MM.1S (cell line): Measurements from ENCODE around the gene CBFA2T3.

Experiments used
- DNase-seq: peaks from one replicate; pipeline ENCODE4 v3.0.0-alpha.2; 2015
- H2AFZ ChIP-seq: fragments of 300-600 bp; sonication (generic); 2 replicates; pipeline ENCODE4 v1.6.0; 2016; ENCODE audit warnings: antibody characterized with exemption, low read length
- H3F3A ChIP-seq: fragments of 300-600 bp; sonication (generic); 2 replicates; pipeline ENCODE4 v1.6.1; 2016; ENCODE audit warnings: mild to moderate bottlenecking, antibody characterized with exemption, low read length, moderate library complexity, mixed read lengths; ENCODE audit not compliant: insufficient read depth
- H3K27ac ChIP-seq: fragments of 300-600 bp; sonication (generic); 2 replicates; pipeline ENCODE4 v1.5.1; 2016; ENCODE audit warnings: mild to moderate bottlenecking, low read length
- H3K27me3 ChIP-seq: fragments of 300-600 bp; sonication (generic); replicated peaks from 2 replicates; pipeline ENCODE4 v1.6.0; 2016; ENCODE audit warnings: low read length; ENCODE audit not compliant: insufficient read depth
- H3K36me3 ChIP-seq: fragments of 300-600 bp; sonication (generic); replicated peaks from 2 replicates; pipeline ENCODE4 v1.6.1; 2016; ENCODE audit warnings: mild to moderate bottlenecking, low read length, mixed read lengths; ENCODE audit not compliant: insufficient read depth
- H3K4me1 ChIP-seq: fragments of 300-600 bp; sonication (generic); 2 replicates; pipeline ENCODE4 v1.6.1; 2016; ENCODE audit warnings: low read length, mixed read lengths
- H3K4me2 ChIP-seq: fragments of 300-600 bp; sonication (generic); 2 replicates; pipeline ENCODE4 v1.6.0; 2016; ENCODE audit warnings: low read depth, low read length
- H3K4me3 ChIP-seq: fragments of 300-600 bp; sonication (generic); 2 replicates; pipeline ENCODE4 v1.5.1; 2016; ENCODE audit warnings: low read length, mixed read lengths
- H3K79me2 ChIP-seq: fragments of 300-600 bp; sonication (generic); 2 replicates; pipeline ENCODE4 v1.6.1; 2016; ENCODE audit warnings: mixed run types, low read length, mixed read lengths
- H3K9ac ChIP-seq: fragments of 300-600 bp; sonication (generic); 2 replicates; pipeline ENCODE4 v1.6.1; 2016; ENCODE audit warnings: low read length, mixed read lengths
- H3K9me2 ChIP-seq: fragments of 300-600 bp; sonication (generic); replicated peaks from 2 replicates; pipeline ENCODE4 v1.6.1; 2016; ENCODE audit warnings: mild to moderate bottlenecking, low read length, mixed read lengths; ENCODE audit not compliant: insufficient read depth
- H3K9me3 ChIP-seq: fragments of 300-600 bp; sonication (generic); replicated peaks from 2 replicates; pipeline ENCODE4 v1.6.1; 2016; ENCODE audit warnings: mild to moderate bottlenecking, low read length, mixed read lengths; ENCODE audit not compliant: insufficient read depth
- H4K20me1 ChIP-seq: fragments of 300-600 bp; sonication (generic); 2 replicates; pipeline ENCODE4 v1.6.1; 2016; ENCODE audit warnings: mild to moderate bottlenecking, low read length, moderate library complexity, mixed read lengths; ENCODE audit not compliant: insufficient read depth
- EZH2 ChIP-seq: fragments of 300-600 bp; sonication (generic); optimal IDR thresholded peaks from 2 replicates; pipeline ENCODE3; 2017; ENCODE audit warnings: low read depth, mild to moderate bottlenecking, antibody characterized with exemption, low read length, mixed read lengths
- EZH2phosphoT487 ChIP-seq: fragments of 300-600 bp; sonication (generic); IDR thresholded peaks from 2 replicates; pipeline ENCODE4 v1.6.1; 2018; ENCODE audit warnings: antibody characterized with exemption, low read length
- TF ChIP-seq, protein P1 (sequence below): fragments of 300-600 bp; sonication (generic); IDR thresholded peaks from 2 replicates; pipeline ENCODE4 v1.5.1; 2016; ENCODE audit warnings: antibody characterized with exemption, low read length, mixed read lengths

Gene CBFA2T3

DNA sequence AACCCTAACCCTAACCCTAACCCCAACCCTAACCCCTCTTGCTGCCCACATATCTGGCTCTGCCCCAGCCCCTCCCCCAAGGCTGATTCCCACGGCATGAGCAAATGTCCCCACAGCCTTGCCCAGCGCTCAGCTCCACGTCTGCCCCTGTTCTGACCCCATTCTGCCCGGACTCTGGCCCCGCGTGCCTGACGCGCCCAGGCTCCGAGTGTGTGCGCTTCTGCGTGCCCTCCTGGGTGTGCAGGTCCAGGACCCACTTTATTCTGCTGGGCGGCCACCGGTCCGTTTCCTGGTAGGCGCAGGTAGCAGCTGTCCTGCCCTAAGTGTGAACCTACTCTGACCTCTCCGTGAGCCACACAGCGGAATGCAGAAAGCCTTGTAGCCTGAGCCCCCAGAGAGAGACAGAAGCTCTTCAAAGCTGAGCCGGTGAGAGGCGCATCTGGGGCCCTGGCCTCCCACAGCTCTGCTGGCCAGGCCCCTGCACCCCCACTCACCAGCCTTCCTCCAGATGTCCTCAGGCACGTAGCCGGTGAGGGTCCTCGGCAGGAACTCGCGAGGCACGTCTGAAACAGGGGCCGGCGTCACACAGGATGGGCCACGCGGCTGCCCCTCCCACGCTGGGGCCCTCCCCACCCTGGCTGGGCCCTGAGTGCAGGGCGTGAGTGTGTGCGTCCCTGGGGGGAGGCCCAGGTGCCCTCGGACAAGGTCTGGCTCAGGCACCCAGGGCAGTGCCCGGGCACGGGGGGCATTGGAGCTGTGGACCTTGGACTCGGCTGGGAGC is 96.6 kb downstream of the CBFA2T3 start:
- Histone ChIP-seq H3K36me3 (no peaks in the 10 kb centered on the region), H3K4me3 (no peak overlapping the region), H3K27me3 (no peaks in the 10 kb centered on the region), H3K27ac (no peak overlapping the region), H3K79me2 (no peaks in the 10 kb centered on the region), H3K9me2 (no peaks in the 10 kb centered on the region), H2AFZ (no peak overlapping the region), H3K4me1 (no peaks in the 10 kb centered on the region), H3K9me3 (no peaks in the 10 kb centered on the region), H4K20me1 (no peaks in the 10 kb centered on the region), H3K4me2 (no peak overlapping the region), H3K9ac (no peak overlapping the region), H3F3A (no peaks in the 10 kb centered on the region)
- DNase-seq, result no peak
- TF ChIP-seq EZH2phosphoT487 (no peak), EZH2 (no peak)
- TF ChIP-seq, protein P1, sequence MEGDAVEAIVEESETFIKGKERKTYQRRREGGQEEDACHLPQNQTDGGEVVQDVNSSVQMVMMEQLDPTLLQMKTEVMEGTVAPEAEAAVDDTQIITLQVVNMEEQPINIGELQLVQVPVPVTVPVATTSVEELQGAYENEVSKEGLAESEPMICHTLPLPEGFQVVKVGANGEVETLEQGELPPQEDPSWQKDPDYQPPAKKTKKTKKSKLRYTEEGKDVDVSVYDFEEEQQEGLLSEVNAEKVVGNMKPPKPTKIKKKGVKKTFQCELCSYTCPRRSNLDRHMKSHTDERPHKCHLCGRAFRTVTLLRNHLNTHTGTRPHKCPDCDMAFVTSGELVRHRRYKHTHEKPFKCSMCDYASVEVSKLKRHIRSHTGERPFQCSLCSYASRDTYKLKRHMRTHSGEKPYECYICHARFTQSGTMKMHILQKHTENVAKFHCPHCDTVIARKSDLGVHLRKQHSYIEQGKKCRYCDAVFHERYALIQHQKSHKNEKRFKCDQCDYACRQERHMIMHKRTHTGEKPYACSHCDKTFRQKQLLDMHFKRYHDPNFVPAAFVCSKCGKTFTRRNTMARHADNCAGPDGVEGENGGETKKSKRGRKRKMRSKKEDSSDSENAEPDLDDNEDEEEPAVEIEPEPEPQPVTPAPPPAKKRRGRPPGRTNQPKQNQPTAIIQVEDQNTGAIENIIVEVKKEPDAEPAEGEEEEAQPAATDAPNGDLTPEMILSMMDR, result no peak

DNA sequence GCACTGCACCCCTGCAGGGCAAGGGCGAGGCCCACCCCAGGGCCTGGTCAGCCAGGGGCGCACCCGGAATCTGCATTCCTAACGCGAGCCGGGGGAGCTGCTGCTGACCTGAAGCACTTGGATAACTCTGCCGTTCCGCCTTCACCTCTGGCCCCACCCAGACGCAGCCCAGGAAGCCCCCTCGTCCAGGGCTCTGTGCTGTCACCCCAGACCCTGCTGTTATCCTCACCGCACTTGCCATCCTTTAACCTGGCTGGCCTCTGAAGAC is 97.3 kb downstream of the CBFA2T3 start:
- H4K20me1 ChIP-seq, result no peaks in the 10 kb centered on the region
- no peaks in the 10 kb centered on the region for H3K9me3 ChIP-seq
- no peaks in the 10 kb centered on the region for H3F3A ChIP-seq
- no peak for TF ChIP-seq EZH2
- no peak overlapping the region for H2AFZ ChIP-seq
- H3K9me2 ChIP-seq, result no peaks in the 10 kb centered on the region
- H3K79me2 ChIP-seq, result no peaks in the 10 kb centered on the region
- H3K4me3 ChIP-seq, result no peak overlapping the region
- no peaks in the 10 kb centered on the region for H3K36me3 ChIP-seq
- H3K27ac ChIP-seq, result no peak overlapping the region
- no peak overlapping the region for H3K9ac ChIP-seq
- H3K4me2 ChIP-seq, result no peak overlapping the region
- no peak for DNase-seq
- H3K27me3 ChIP-seq, result no peaks in the 10 kb centered on the region
- H3K4me1 ChIP-seq, result no peaks in the 10 kb centered on the region

DNA sequence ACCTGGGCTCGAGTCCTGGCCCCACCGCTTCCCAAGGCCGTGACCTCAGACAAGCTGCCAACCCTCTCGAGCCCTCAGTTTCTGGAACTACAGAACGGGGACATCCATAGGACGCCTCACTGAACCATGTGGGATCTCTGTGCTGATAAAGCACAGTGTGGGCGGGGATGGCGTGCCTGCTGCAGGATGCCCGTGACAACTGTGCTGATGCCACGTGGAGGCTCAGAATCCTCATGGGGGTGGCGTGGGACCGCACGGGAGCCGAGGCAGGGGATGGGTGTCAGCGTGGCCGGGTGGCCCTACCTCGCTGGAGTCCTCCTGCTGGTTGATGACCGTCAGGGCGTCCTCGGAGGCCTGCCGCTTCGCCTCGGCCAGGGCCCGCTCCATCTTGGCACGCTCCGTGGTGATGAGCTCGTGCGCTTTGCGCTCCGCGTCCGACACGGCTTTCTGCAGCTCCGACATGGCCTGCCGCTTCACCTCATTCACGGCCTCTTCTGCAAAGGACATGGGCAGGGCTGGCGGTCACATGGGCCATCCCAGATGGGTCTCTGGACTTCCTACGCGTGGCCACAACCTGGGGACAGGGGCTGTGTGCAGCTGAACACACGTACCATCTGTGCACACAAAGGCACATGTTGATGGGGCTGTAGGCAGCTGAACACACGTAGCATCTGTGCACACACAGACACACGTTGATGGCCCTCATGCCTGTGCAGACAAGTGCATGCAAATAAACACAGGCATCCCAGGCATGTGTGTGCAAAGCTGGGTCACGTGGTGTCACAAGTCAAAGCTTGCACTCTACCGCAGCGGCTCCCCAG is 97.8 kb downstream of the CBFA2T3 start:
- Histone ChIP-seq H3K9me3 (no peaks in the 10 kb centered on the region), H2AFZ (no peak overlapping the region), H3K9me2 (no peaks in the 10 kb centered on the region), H3K4me2 (no peak overlapping the region), H3K4me3 (no peak overlapping the region), H3K9ac (no peak overlapping the region), H3K36me3 (no peaks in the 10 kb centered on the region), H4K20me1 (no peaks in the 10 kb centered on the region), H3K27me3 (no peaks in the 10 kb centered on the region), H3K79me2 (no peaks in the 10 kb centered on the region), H3K4me1 (no peaks in the 10 kb centered on the region), H3F3A (no peaks in the 10 kb centered on the region), H3K27ac (no peak overlapping the region)
- DNase-seq, result no peak
- TF ChIP-seq, protein P1, result no peak
- no peak for TF ChIP-seq EZH2
- no peak for TF ChIP-seq EZH2phosphoT487

DNA sequence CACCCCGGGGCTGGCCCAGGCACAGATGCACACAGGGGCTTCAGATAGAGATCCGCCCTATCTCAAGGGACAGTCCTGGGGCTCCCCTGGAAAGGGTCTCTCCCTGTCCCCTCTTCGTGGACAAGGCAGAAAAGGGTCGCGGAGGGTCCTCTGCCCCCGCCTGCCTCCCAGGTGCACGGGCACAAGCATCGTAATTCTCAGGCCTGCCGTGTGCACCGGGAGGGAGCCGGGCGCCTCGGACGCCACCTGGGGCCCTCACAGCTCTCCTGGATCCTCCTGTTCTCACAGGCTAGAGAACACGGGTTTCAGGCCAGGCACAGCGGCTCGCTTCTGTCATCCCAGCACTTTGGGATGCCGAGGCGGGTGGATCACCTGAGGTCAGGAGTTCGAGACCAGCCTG is 98.7 kb downstream of the CBFA2T3 start:
- Histone ChIP-seq H3K4me1 (no peaks in the 10 kb centered on the region), H3F3A (no peaks in the 10 kb centered on the region), H3K27me3 (no peaks in the 10 kb centered on the region), H3K4me3 (no peak overlapping the region), H3K9me2 (no peaks in the 10 kb centered on the region), H3K4me2 (no peak overlapping the region), H3K9me3 (no peaks in the 10 kb centered on the region), H3K9ac (no peak overlapping the region), H4K20me1 (no peaks in the 10 kb centered on the region), H3K36me3 (no peaks in the 10 kb centered on the region), H3K27ac (no peak overlapping the region), H2AFZ (no peak overlapping the region), H3K79me2 (no peaks in the 10 kb centered on the region)
- DNase-seq, result no peak
- no peak for TF ChIP-seq EZH2phosphoT487
- no peak for TF ChIP-seq EZH2
- TF ChIP-seq, protein P1, result no peak
